Activated CD4-positive, alpha-beta T cell treated with anti-CD3 and anti-CD28 coated beads, Interleukin-2, Interleukin-4, amounts not matched to agents 100 ng/mL and 50 ng/mL, durations not matched to agents 16 hours and 8 hours (primary cell): ENCODE results near the gene OLIG2.

Experiments used
- DNase-seq: peaks from one replicate; pipeline ENCODE4 v3.0.0-alpha.2; 2020; ENCODE audit warnings: low spot score

The OLIG2 gene

DNA sequence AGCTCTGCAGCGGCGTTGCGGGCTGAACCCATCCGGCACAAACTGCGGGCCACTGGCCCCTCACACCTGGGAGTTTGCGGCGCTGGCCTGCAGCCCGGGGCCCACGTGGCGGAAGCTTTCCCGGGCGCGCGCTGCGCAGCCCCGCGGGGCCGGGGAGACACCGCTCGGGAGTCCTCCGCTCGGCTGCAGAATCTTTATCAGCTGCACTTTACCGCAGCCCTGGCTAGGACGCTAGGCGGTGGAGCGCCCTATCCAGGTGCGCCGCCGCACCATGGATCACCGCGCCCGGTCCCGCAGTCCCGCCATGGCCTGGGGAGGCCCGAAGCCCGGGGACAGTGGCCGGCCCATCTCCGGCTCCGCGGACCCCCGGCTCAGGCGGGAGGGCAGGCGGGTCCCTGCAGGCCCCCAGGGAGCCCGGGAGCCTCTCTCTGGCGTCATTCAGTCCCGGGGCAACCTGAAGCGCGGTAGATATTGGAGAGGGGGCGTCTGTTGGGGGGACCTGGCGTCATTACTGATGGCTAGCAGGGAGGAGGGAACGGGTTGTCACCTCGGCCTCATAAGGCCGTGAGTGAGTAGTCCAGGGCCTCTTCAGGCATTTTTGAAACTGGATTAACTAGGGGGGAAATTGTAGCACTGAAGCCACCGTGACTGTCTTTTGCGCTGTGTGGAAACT lies 5.7 kb upstream of the OLIG2 start:
- no peak for DNase-seq

GRCh38 chr21:33020558-33021100 lies 5.1 kb upstream of the OLIG2 start:
- DNase-seq: no peak

- DNase-seq: no peak
Observed at GRCh38 chr21:33021150-33021549, 4.6 kb upstream of the OLIG2 start.

GRCh38 chr21:33021667-33022066 lies 4.1 kb upstream of the OLIG2 start:
- DNase-seq: no peak

GRCh38 chr21:33022489-33022827 lies 3.3 kb upstream of the OLIG2 start:
- no peak for DNase-seq

GRCh38 chr21:33022828-33023573 lies 2.7 kb upstream of the OLIG2 start:
- no peak for DNase-seq

- DNase-seq: no peak
Observed at GRCh38 chr21:33023574-33024200, 2.0 kb upstream of the OLIG2 start.

DNA sequence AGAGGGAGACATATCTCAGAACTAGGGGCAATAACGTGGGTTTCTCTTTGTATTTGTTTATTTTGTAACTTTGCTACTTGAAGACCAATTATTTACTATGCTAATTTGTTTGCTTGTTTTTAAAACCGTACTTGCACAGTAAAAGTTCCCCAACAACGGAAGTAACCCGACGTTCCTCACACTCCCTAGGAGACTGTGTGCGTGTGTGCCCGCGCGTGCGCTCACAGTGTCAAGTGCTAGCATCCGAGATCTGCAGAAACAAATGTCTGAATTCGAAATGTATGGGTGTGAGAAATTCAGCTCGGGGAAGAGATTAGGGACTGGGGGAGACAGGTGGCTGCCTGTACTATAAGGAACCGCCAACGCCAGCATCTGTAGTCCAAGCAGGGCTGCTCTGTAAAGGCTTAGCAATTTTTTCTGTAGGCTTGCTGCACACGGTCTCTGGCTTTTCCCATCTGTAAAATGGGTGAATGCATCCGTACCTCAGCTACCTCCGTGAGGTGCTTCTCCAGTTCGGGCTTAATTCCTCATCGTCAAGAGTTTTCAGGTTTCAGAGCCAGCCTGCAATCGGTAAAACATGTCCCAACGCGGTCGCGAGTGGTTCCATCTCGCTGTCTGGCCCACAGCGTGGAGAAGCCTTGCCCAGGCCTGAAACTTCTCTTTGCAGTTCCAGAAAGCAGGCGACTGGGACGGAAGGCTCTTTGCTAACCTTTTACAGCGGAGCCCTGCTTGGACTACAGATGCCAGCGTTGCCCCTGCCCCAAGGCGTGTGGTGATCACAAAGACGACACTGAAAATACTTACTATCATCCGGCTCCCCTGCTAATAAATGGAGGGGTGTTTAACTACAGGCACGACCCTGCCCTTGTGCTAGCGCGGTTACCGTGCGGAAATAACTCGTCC lies 1.3 kb upstream of the OLIG2 start:
- DNase-seq: no peak

DNA sequence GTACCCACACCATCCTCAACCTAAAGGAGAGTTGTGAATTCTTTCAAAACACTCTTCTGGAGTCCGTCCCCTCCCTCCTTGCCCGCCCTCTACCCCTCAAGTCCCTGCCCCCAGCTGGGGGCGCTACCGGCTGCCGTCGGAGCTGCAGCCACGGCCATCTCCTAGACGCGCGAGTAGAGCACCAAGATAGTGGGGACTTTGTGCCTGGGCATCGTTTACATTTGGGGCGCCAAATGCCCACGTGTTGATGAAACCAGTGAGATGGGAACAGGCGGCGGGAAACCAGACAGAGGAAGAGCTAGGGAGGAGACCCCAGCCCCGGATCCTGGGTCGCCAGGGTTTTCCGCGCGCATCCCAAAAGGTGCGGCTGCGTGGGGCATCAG lies 638 bp upstream of the OLIG2 start:
- no peak for DNase-seq

DNA sequence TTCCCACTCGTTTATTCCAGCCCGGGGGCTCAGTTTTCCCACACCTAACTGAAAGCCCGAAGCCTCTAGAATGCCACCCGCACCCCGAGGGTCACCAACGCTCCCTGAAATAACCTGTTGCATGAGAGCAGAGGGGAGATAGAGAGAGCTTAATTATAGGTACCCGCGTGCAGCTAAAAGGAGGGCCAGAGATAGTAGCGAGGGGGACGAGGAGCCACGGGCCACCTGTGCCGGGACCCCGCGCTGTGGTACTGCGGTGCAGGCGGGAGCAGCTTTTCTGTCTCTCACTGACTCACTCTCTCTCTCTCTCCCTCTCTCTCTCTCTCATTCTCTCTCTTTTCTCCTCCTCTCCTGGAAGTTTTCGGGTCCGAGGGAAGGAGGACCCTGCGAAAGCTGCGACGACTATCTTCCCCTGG lies 716 bp downstream of the OLIG2 start:
- no peak for DNase-seq

DNA sequence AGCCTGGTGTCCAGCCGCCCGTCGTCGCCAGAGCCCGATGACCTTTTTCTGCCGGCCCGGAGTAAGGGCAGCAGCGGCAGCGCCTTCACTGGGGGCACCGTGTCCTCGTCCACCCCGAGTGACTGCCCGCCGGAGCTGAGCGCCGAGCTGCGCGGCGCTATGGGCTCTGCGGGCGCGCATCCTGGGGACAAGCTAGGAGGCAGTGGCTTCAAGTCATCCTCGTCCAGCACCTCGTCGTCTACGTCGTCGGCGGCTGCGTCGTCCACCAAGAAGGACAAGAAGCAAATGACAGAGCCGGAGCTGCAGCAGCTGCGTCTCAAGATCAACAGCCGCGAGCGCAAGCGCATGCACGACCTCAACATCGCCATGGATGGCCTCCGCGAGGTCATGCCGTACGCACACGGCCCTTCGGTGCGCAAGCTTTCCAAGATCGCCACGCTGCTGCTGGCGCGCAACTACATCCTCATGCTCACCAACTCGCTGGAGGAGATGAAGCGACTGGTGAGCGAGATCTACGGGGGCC lies 1.2 kb downstream of the OLIG2 start:
- DNase-seq: no peak

- DNase-seq: no peak
Observed at GRCh38 chr21:33027401-33028286, 1.9 kb downstream of the OLIG2 start.

GRCh38 chr21:33028287-33028670 lies 2.5 kb downstream of the OLIG2 start:
- DNase-seq: no peak

DNA sequence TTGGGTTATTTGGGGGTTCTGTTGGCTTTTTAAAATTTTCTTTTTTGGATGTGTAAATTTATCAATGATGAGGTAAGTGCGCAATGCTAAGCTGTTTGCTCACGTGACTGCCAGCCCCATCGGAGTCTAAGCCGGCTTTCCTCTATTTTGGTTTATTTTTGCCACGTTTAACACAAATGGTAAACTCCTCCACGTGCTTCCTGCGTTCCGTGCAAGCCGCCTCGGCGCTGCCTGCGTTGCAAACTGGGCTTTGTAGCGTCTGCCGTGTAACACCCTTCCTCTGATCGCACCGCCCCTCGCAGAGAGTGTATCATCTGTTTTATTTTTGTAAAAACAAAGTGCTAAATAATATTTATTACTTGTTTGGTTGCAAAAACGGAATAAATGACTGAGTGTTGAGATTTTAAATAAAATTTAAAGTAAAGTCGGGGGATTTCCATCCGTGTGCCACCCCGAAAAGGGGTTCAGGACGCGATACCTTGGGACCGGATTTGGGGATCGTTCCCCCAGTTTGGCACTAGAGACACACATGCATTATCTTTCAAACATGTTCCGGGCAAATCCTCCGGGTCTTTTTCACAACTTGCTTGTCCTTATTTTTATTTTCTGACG lies 3.1 kb downstream of the OLIG2 start:
- no peak for DNase-seq

DNA sequence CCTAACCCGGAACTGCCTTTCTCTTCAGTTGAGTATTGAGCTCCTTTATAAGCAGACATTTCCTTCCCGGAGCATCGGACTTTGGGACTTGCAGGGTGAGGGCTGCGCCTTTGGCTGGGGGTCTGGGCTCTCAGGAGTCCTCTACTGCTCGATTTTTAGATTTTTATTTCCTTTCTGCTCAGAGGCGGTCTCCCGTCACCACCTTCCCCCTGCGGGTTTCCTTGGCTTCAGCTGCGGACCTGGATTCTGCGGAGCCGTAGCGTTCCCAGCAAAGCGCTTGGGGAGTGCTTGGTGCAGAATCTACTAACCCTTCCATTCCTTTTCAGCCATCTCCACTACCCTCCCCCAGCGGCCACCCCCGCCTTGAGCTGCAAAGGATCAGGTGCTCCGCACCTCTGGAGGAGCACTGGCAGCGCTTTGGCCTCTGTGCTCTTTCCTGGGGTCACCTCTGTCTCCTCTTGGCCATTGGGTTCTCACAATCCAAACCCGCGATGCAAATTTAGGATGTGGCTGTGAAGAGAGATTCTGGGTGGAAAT lies 3.7 kb downstream of the OLIG2 start:
- no peak for DNase-seq

DNA sequence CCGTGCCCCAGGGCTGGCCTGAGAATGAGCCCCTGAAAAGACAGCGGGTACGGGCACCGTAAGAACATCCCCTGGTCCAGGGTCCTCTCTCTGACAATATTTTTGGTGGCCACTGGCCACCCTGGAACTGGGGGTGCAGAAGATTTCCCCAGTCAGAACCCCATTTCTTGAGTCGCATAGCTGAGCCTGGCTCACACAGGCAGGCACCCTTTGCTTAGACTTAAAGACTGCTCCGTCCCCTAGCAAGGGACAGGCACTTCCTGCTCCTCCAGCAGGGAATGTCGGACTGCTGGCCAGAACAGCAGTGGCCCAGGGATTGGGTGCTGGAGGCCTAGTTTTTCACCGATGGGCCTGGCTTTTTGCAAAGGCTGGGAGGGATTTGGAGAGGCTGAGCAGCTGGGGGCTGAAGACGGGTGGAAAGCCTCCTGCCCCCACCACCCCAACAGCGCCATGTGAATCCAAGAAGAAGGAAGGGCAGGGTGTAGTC lies 4.3 kb downstream of the OLIG2 start:
- DNase-seq: no peak

- no peak for DNase-seq
Observed at GRCh38 chr21:33030633-33031032, 4.9 kb downstream of the OLIG2 start.

DNA sequence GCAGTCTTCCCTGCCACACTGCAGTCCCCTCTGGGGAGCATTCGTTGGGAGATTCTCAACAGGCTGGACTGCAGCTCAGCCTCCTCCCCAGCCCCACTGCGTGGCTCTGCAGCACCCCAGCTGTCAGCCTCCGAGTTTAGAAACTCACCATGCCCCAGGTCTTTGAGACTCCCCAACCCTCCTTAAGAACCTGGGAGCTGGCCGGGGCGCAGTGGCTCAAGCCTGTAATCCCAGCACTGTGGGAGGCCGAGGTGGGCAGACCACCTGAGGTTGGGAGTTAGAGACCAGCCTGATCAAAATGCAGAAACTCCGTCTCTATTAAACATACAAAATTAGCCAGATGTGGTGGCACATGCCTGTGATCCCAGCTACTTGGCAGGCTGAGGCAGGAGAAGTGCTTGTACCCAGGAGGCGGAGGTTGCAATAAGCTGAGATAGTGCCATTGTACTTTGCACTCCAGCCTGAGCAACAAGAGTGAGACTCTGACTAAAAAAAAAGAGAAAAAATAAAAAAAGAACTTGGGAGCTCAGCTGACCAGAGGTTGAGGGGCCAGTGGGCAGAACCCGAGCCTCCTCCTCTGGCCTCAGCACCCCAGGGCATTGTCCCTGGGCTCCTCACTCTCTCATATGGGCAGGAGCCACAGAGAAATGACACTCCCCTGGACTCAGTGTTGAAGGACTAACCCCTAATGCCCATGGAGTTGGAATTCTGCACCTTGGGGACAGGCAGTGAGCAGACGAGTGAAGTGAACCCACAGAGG lies 5.6 kb downstream of the OLIG2 start:
- no peak for DNase-seq

GRCh38 chr21:33032434-33033047 lies 6.8 kb downstream of the OLIG2 start:
- DNase-seq: no peak
